ENCODE data around the gene TBC1D2. TPM values are rescaled to one million over a fixed set of nuclear protein-coding genes. Genes with fewer than 3 reads are reported as not detected.

TBC1D2 gene
- total RNA-seq, 4 donors from 2014 or later, result 11.3 to 33.5 (median 21.4) TPM

DNA sequence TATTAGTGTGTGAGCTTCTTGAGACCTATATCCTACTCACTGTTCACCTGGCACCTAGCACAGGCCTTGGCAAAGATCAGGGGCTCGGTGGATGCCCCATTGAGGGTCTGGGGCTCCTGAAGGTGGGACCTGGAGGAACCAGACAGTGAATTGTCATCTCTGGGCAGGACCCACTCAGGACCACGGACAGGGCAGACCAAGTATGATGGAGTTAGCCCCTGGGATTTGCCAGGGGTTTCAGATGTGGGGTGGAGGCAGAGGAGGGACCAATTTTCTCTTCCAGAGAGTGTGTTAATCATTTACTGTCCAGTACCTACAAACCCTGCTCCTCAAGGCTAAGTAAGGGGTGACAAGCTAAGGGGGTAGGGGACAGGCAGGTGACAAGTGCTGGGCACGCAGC, 29.3 kb upstream of the TBC1D2 start:
- TF ChIP-seq, protein P1, sequence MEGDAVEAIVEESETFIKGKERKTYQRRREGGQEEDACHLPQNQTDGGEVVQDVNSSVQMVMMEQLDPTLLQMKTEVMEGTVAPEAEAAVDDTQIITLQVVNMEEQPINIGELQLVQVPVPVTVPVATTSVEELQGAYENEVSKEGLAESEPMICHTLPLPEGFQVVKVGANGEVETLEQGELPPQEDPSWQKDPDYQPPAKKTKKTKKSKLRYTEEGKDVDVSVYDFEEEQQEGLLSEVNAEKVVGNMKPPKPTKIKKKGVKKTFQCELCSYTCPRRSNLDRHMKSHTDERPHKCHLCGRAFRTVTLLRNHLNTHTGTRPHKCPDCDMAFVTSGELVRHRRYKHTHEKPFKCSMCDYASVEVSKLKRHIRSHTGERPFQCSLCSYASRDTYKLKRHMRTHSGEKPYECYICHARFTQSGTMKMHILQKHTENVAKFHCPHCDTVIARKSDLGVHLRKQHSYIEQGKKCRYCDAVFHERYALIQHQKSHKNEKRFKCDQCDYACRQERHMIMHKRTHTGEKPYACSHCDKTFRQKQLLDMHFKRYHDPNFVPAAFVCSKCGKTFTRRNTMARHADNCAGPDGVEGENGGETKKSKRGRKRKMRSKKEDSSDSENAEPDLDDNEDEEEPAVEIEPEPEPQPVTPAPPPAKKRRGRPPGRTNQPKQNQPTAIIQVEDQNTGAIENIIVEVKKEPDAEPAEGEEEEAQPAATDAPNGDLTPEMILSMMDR (IDR thresholded peaks at IDR 0.05; ENCODE audit: low read depth), result no peak

DNA sequence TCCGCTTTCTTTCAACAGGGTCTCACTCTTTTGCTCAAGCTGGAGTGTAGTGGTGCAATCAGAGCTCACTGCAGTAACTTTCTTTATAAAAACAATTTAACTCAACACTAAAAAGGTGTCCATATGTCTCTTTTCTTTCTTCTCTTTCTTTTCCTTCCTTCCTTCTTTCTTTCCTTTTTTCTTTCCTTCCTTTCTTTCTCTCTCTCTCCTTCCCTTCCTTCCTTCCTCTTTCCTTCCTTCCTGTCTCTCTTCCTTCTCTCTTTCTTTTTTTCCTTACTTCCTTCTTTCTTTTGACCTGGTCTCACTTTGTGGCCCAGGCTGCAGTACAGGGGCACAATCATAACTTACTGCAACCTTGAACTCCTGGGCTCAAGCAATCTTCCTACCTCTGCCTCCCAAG, 25.8 kb upstream of the TBC1D2 start:
- TF ChIP-seq, protein P1 (IDR thresholded peaks at IDR 0.05; ENCODE audit: low read depth), result no peak

DNA sequence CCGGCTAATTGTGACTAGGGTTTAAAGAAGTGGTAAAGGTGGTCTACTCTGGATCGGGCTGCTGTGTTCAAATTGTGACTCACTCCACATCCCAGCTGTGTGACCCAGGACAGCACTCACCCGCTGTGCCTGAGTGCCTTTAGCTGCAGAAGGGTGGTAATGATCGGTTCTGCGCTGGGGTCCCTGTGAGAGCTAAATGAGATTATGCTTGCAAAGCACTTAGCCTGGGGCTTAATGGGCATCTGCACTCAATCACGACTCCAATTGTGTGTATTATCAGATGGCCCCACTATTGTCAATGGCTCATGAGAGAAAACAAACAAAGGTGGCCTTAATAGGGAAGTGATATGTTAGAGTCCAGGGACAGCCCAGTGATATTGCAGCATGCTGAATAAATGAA, 25.1 kb upstream of the TBC1D2 start:
- TF ChIP-seq, protein P1 (IDR thresholded peaks at IDR 0.05; ENCODE audit: low read depth), result no peak

DNA sequence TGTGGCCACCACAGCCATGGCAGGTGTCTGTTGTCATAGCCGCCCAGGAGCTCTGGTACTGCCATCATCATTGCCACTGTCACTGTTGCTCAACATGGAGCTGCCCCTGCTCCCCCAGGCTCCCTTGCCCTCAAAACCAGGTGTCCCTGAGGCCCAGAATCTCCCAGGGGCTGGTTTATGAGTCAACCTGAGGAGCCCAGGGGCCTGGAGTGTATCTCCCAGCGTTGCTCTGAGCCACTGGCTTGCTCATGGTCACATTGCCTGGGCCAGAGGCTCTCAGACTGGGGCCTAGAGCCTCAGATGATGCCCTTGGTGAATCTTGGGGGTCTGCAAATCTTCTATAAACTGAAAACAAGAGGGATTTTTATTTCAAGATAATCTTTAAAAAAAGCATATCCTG, 24.7 kb upstream of the TBC1D2 start:
- TF ChIP-seq, protein P1 (IDR thresholded peaks at IDR 0.05; ENCODE audit: low read depth), result no peak

DNA sequence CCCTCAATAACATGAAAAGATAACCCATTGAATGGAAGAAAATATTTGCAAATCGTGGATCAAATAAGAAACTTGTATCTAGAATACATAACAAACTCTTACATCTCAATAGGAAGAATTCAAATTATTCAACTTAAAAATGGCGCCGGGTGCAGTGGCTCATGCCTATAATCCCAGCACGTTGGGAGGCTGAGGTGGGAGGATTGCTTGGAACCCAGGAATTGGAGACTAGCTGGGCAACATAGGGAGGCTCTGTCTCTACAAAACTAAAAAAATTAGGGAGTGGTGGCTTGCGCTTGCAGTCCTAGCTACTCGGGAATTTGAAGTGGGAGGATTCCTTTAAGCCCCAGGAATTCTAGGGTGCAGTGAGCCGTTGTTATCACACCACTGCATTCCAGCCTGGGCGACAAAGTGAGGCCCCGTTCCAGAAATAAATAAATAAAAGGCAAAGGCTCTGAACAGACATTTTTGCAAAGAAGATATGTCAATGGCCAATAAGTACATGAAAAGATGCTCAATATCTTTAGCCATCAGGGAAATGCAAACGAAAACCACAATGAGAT, 21.5 kb upstream of the TBC1D2 start:
- TF ChIP-seq, protein P1 (IDR thresholded peaks at IDR 0.05; ENCODE audit: low read depth), result no peak

DNA sequence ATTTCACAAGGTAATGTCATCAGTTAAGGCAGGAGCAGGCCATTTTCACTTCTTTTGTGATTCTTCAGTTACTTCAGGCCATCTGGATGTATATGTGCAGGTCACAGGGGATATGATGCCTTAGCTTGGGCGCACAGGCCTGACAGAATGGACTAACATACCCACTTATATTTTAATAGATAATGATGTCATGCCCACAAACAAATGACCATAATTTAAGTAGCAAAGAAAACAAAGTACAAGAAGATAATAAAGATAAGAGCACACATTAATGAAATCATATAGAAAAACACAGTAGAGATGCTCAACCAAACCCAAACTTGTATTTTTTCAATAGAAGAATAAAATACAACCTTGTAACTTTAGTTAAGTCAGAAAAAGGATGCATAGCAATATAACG, 19.7 kb upstream of the TBC1D2 start:
- TF ChIP-seq, protein P1 (IDR thresholded peaks at IDR 0.05; ENCODE audit: low read depth), result no peak

DNA sequence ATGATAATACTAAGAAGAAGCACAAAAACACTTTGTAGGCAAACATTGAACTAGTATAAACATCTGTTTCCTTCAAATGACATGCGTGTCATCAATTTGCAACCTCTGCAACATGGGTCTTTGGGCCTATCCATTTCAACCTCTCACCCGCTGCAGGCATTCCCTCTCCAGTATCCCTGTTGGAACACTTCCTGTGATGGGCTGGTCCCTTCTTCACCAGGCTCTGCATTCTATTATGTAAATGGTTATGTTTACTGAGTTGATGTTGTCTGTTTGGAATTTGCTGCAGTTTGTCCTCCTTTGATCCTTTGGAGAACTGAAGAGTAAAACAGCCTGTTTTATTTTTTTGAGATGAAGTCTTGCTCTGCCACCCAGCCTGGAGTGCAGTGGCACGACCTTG, 16.6 kb upstream of the TBC1D2 start:
- TF ChIP-seq, protein P1 (IDR thresholded peaks at IDR 0.05; ENCODE audit: low read depth), result no peak

All from subcutaneous adipose tissue (tissue), 4 donors.